WI38 (cell line): ENCODE data around the gene BMP6.

Experiments used
- H3K4me3 ChIP-seq: 2 replicates; pipeline ENCODE4 v1.5.1; 2011; ENCODE audit warnings: low read depth, mild to moderate bottlenecking, control low read depth, low read length
- CTCF ChIP-seq: IDR thresholded peaks from 2 replicates; pipeline ENCODE4 v1.5.1; 2012; ENCODE audit warnings: low read depth, mild to moderate bottlenecking, control low read depth, low read length

Gene BMP6

GRCh38 chr6:7910654-7911344 lies 184.9 kb downstream of the BMP6 start, which contains the start of gene TXNDC5:
TSS of gene TXNDC5 (minus strand) at chr6:7910788. CDS start at chr6:7910776, 12 bp downstream.
- H3K4me3 ChIP-seq = peak within 1 kb of the TSS; percentile 79
- TF ChIP-seq CTCF = no peak

GRCh38 chr6:7911345-7911725 lies 185.4 kb downstream of the BMP6 start:
- H3K4me3 ChIP-seq = peak overlapping the region; percentile 63; the same call in 1 of the 2 replicates
- no peak for TF ChIP-seq CTCF

- TF ChIP-seq CTCF = no peak
- no peak overlapping the region for H3K4me3 ChIP-seq
Measured at GRCh38 chr6:7912024-7912423, 186.1 kb downstream of the BMP6 start.

GRCh38 chr6:7912736-7913517 lies 187.0 kb downstream of the BMP6 start:
- no peak for TF ChIP-seq CTCF
- H3K4me3 ChIP-seq = no peak overlapping the region

- TF ChIP-seq CTCF = no peak
- H3K4me3 ChIP-seq = no peak overlapping the region
Measured at GRCh38 chr6:7914311-7914710, 188.4 kb downstream of the BMP6 start.

GRCh38 chr6:7914991-7915789 lies 189.3 kb downstream of the BMP6 start:
- TF ChIP-seq CTCF = no peak

More at GRCh38 chr6:7914991-7915789, 189.3 kb downstream of the BMP6 start:
- H3K4me3 ChIP-seq = no peak overlapping the region
